NCI-H82 treated with DMSO at 0.1 percent for 48 hours (cell line): Measurements from ENCODE around the gene PDXDC1.
"Not testable (repeated sequence)": the region's sequence is repeated elsewhere in the genome, so short reads cannot be mapped to it uniquely, and the experiment has no call there.

ENCODE experiments used
- DNase-seq: peaks from one replicate; lab custom pipeline; 2025; ENCODE audit not compliant: unreplicated experiment; lab: John Stamatoyannopoulos, UW

The PDXDC1 gene

DNA sequence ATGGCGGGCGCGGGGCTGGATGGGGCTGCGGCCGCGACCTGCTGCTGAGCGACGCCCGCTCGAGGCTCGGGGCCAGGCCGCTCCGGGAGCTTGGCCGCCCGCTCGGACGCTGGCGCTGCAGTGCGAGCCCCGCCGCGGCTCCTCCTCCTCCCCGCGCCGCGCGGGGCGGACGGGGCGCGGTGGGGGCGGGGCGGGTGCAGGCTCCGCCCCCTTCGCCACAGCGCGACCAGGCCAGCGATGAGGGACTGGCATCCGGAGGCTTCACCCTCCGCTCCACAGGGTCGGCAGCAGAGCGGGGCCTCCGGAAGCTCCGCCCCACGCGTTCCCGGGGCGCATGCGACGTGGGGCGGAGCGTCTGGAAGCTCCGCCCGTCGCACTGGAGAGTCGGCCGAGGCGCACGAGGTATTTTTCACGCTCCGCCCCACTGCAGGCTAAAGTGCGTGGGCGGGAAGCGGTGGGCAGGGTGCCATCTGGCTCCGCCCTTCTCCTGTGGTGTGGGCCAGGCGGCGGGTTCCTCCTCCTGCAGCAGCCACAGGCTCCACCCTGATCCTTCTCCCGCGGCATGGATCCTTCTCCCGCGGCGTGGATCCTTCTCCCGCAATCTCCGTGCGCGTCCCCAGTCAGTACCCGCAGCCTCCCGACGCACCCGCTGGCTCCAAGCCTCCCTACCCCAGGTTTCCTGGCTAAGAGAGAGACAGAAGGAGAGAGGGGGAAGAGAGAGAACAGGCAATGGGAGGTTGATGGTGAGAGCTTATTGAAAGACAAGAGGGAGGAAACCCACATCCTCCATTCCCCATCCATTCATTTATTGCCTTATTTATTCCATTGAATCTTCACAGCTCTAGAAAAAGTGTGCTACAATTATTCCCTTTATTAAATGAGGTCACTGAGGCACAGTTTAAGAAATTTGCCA is 180.1 kb downstream of the PDXDC1 start:
- DNase-seq, result not testable (repeated sequence)

DNA sequence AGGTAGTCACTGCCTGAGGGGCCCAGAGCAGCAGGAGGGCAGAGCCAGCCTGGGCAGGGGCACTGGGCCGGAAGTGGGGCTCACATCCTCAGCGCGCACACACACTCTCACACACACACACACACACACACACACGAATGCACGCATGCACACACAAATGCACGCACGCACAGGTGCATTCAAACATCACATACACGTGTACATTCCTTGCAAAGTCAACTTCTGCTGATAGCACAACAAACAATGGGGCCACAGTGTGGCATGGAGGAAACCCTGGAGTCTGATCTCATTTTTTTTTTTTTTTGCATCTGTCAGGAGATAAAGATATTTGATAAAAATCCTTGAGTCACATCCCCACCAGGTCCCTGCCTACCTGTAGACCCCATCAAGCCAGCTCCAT is 182.8 kb downstream of the PDXDC1 start:
- DNase-seq, result not testable (repeated sequence)

- not testable (repeated sequence) for DNase-seq
Observed at GRCh38 chr16:15159671-15160070, 184.8 kb downstream of the PDXDC1 start.

- DNase-seq, result not testable (repeated sequence)
Observed at GRCh38 chr16:15160571-15160970, 185.7 kb downstream of the PDXDC1 start.

DNA sequence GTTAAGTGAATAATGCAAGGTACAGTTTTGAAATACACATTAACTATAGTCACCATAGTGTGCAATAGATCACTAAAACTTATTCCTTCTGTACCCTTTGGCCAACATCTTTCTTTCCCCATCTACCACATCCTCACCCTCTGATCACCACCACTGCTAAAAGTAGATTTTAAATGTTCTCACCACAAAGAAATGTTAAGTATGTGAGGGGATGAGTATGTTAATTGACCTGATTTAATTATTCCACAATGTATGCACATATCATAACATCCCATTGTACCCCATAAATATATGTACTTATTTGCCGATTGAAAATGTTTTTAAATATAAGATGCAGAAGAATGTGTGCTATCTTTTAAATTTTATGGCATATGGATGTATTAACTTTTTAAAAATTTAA is 188.2 kb downstream of the PDXDC1 start:
- DNase-seq, result not testable (repeated sequence)

DNA sequence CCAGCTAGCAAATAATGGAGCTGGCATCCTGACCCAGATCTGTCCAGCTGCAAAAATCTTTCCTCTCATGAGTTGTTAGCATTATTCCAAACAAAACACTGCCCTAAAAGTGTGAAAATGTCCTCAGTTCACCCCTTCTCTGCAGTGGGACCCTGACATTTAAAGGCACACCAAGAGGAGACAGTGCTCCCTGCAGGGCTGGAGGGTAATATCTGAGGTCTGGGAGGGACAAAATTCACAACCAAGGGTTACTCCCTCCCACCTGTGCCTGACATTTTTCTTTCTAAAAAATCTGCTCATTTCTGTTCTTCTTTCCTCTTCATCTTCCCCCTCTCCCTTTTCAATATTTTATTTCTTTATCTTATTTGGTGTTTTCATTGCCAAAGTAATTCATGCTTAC is 191.4 kb downstream of the PDXDC1 start:
- not testable (repeated sequence) for DNase-seq

- not testable (repeated sequence) for DNase-seq
Observed at GRCh38 chr16:15168303-15168702, 193.5 kb downstream of the PDXDC1 start.

DNA sequence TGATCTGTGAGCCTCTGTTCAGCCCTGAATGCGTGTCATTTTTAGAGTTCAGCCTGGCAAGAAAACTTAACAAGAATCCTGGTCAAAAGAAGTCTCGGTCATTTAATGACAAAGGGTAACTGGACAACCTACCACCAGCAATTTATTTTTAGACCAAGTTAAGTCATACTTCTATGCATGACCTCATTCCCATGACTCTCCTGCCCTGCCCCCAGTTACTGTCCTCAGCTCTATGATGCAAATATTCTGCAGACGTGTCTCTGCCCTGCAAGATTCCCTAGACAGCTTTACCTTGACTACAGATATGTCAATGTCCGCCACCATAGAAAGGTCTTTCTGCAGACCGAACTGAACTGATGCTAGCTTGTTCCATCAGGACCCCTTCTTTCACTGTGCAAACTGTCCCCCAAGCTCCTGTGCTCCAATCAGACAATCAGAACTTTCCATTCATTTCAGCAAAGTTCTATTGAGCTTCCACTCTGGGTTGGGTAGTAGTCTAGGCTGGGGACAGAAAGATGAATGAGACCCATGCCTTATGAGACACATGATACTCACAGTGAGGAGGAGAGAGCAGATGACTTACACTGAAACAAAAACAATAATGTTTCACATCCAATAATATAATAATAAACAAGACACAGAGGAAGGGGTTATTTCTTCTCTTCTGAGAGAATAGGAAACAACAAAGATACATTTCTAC is 194.3 kb downstream of the PDXDC1 start:
- DNase-seq, result not testable (repeated sequence)

DNA sequence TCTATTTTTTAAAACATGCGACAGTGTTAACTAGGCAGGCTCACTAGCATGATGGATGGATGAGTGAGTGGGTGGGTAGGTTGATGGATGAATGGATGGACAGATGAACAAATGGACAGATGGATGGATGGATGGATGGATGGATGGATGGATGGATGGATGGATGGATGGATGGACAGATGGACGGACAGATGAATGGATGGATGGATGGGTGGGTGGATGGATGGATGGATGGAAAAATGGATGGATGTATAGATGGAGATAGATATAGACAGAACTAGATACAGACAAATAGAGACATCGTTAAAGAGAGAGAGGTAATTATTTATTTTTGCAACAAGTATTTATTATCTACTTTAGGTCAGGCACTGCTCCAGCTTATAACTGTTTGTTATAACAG is 205.1 kb downstream of the PDXDC1 start:
- not testable (repeated sequence) for DNase-seq

- DNase-seq, result not testable (repeated sequence)
Observed at GRCh38 chr16:15180946-15181345, 206.1 kb downstream of the PDXDC1 start.

- not testable (repeated sequence) for DNase-seq
Observed at GRCh38 chr16:15184000-15184399, 209.2 kb downstream of the PDXDC1 start.
